Loucy (cell line): ENCODE measurements around the gene HABP4.

ENCODE experiments used
- H2AFZ ChIP-seq: fragments of 200-600 bp; sonication (generic); 2 replicates; pipeline ENCODE4 v1.6.0; 2016; ENCODE audit warnings: antibody characterized with exemption, mild to moderate bottlenecking, low read length, moderate library complexity
- H3F3A ChIP-seq: fragments of 200-600 bp; 2 replicates; pipeline ENCODE4 v1.6.0; 2016; ENCODE audit warnings: antibody characterized with exemption, low read depth, mild to moderate bottlenecking
- H3K27me3 ChIP-seq: fragments of 200-600 bp; sonication (generic); 2 replicates; pipeline ENCODE4 v1.6.1; 2014; ENCODE audit warnings: low read length, mild to moderate bottlenecking; ENCODE audit not compliant: insufficient read depth, poor library complexity, severe bottlenecking
- H3K36me3 ChIP-seq: fragments of 200-600 bp; sonication (generic); 2 replicates; pipeline ENCODE4 v1.6.1; 2016; ENCODE audit warnings: low read length; ENCODE audit not compliant: insufficient read depth
- H3K4me1 ChIP-seq: fragments of 200-600 bp; sonication (generic); 2 replicates; pipeline ENCODE4 v1.5.1; 2014; ENCODE audit warnings: low read length, mild to moderate bottlenecking; ENCODE audit not compliant: insufficient read depth, poor library complexity, severe bottlenecking
- H3K4me2 ChIP-seq: fragments of 200-600 bp; sonication (generic); 2 replicates; pipeline ENCODE4 v1.6.0; 2014; ENCODE audit warnings: antibody characterized with exemption, low read length, low read depth, mild to moderate bottlenecking; ENCODE audit not compliant: poor library complexity, severe bottlenecking
- H3K4me3 ChIP-seq: fragments of 200-600 bp; sonication (generic); 2 replicates; pipeline ENCODE4 v1.5.1; 2014; ENCODE audit warnings: low read length, mild to moderate bottlenecking, mixed read lengths; ENCODE audit not compliant: poor library complexity, severe bottlenecking
- H3K79me2 ChIP-seq: fragments of 200-600 bp; sonication (generic); 2 replicates; pipeline ENCODE4 v1.6.1; 2014; ENCODE audit warnings: low read length; ENCODE audit not compliant: insufficient read depth
- H3K9ac ChIP-seq: fragments of 200-600 bp; sonication (generic); 2 replicates; pipeline ENCODE4 v1.6.0; 2014; ENCODE audit warnings: mild to moderate bottlenecking, low read depth, low read length, moderate library complexity; ENCODE audit not compliant: poor library complexity, severe bottlenecking
- H3K9me2 ChIP-seq: fragments of 200-600 bp; sonication (generic); replicated peaks from 2 replicates; pipeline ENCODE4 v1.6.1; 2016; ENCODE audit warnings: low read depth, low read length, mixed read lengths
- H3K9me3 ChIP-seq: fragments of 200-600 bp; sonication (generic); 2 replicates; pipeline ENCODE4 v1.6.1; 2014; ENCODE audit warnings: mild to moderate bottlenecking, antibody characterized with exemption, low read length, low read depth; ENCODE audit not compliant: insufficient read depth
- H4K20me1 ChIP-seq: fragments of 200-600 bp; sonication (generic); 2 replicates; pipeline ENCODE4 v1.6.0; 2014; ENCODE audit warnings: antibody characterized with exemption, low read length, mild to moderate bottlenecking; ENCODE audit not compliant: insufficient read depth, poor library complexity, severe bottlenecking
- CTCF ChIP-seq: fragments of 200-600 bp; sonication (generic); conservative IDR thresholded peaks from 2 replicates; pipeline ENCODE4 v1.5.1; 2014; ENCODE audit warnings: mild to moderate bottlenecking, antibody characterized with exemption, low read length
- EZH2phosphoT487 ChIP-seq: fragments of 200-600 bp; IDR thresholded peaks from 2 replicates; pipeline ENCODE4 v1.6.1; 2018; ENCODE audit warnings: antibody characterized with exemption, mild to moderate bottlenecking, moderate library complexity, borderline replicate concordance

Gene HABP4

GRCh38 chr9:96449845-96450612, at the start of gene HABP4:
TSS of gene HABP4 (plus strand) at chr9:96450169. CDS start at chr9:96450280, 111 bp downstream.
- H4K20me1 ChIP-seq: peaks cover 7% of the 10 kb centered on the region
- H3K36me3 ChIP-seq: no peaks in the 10 kb centered on the region
- H3K9me2 ChIP-seq: no peaks in the 10 kb centered on the region
- TF ChIP-seq EZH2phosphoT487 (no peak), CTCF (no peak)
- H2AFZ ChIP-seq: peak within 1 kb of the TSS; percentile 98
- peaks cover 12% of the 10 kb centered on the region for H3K4me1 ChIP-seq
- H3K4me3 ChIP-seq: peak within 1 kb of the TSS; percentile 83
- H3F3A ChIP-seq: no peaks in the 10 kb centered on the region
- peaks cover 8% of the 10 kb centered on the region for H3K27me3 ChIP-seq
- H3K4me2 ChIP-seq: peak within 1 kb of the TSS; percentile 81
- no peaks in the 10 kb centered on the region for H3K9me3 ChIP-seq
- peak within 1 kb of the TSS; percentile 56 for H3K9ac ChIP-seq
- peaks cover 5% of the 10 kb centered on the region; the same call in 1 of the 2 replicates for H3K79me2 ChIP-seq

GRCh38 chr9:96408409-96409280, 41.3 kb upstream of the HABP4 start:
- H2AFZ ChIP-seq: no peak overlapping the region
- no peak overlapping the region for H3K4me3 ChIP-seq
- peak overlapping the region; percentile 47 for H3K4me2 ChIP-seq
- H3F3A ChIP-seq: peaks cover 5% of the 10 kb centered on the region; the same call in 1 of the 2 replicates
- peaks cover 50% of the 10 kb centered on the region for H4K20me1 ChIP-seq
- H3K36me3 ChIP-seq: peaks cover 22% of the 10 kb centered on the region; the same call in 1 of the 2 replicates
- H3K9me2 ChIP-seq: no peaks in the 10 kb centered on the region
- peaks cover 25% of the 10 kb centered on the region for H3K4me1 ChIP-seq
- no peaks in the 10 kb centered on the region for H3K9me3 ChIP-seq
- no peaks in the 10 kb centered on the region for H3K27me3 ChIP-seq
- peaks cover 92% of the 10 kb centered on the region for H3K79me2 ChIP-seq
- TF ChIP-seq CTCF: no peak
- TF ChIP-seq EZH2phosphoT487: no peak
- H3K9ac ChIP-seq: no peak overlapping the region

GRCh38 chr9:96411129-96411838, 38.7 kb upstream of the HABP4 start:
- Histone ChIP-seq H3K9ac (no peak overlapping the region), H3K9me2 (no peaks in the 10 kb centered on the region), H3K4me1 (peaks cover 43% of the 10 kb centered on the region), H3K4me3 (peak overlapping the region; percentile 25), H3F3A (peaks cover 10% of the 10 kb centered on the region), H3K9me3 (no peaks in the 10 kb centered on the region), H4K20me1 (peaks cover 61% of the 10 kb centered on the region), H3K79me2 (peaks cover 92% of the 10 kb centered on the region), H3K27me3 (no peaks in the 10 kb centered on the region), H3K36me3 (peaks cover 22% of the 10 kb centered on the region; the same call in 1 of the 2 replicates), H3K4me2 (peak overlapping the region; percentile 93), H2AFZ (no peak overlapping the region)
- TF ChIP-seq CTCF (no peak), EZH2phosphoT487 (no peak)
